Activated naive CD4-positive, alpha-beta T cell treated with anti-CD3 and anti-CD28 coated beads, Interleukin-2, amount 10 ng/mL, durations not matched to agents 7 days and 5 days (primary cell): ENCODE results near the gene CFAP77.

Experiments
- CTCF ChIA-PET: fragments of 350-600 bp; sonication (Branson Sonifier 250); formaldehyde crosslinking; loops from one replicate; lab custom pipeline; 2021; ENCODE audit warnings: antibody characterized with exemption; lab: Charles Lee
- DNase-seq: peaks from one replicate; pipeline ENCODE4 v3.0.0-alpha.2; 2020
- H3K27ac Mint-ChIP-seq: one replicate; pipeline ENCODE4 v1.8.0; 2021; ENCODE audit warnings: mild to moderate bottlenecking, moderate library complexity, mixed read lengths
- H3K27me3 Mint-ChIP-seq: one replicate; pipeline ENCODE4 v1.8.0; 2021; ENCODE audit warnings: mild to moderate bottlenecking, mixed read lengths
- H3K36me3 Mint-ChIP-seq: one replicate; pipeline ENCODE4 v1.8.0; 2021; ENCODE audit warnings: mixed read lengths
- H3K4me1 Mint-ChIP-seq: one replicate; pipeline ENCODE4 v1.8.0; 2021; ENCODE audit warnings: mixed read lengths
- H3K4me3 Mint-ChIP-seq: one replicate; pipeline ENCODE4 v1.8.0; 2021; ENCODE audit warnings: mild to moderate bottlenecking, moderate library complexity, mixed read lengths
- H3K9me3 Mint-ChIP-seq: one replicate; pipeline ENCODE4 v1.8.0; 2021; ENCODE audit warnings: mixed read lengths

Gene CFAP77

GRCh38 chr9:132514011-132514744, 104.2 kb downstream of the CFAP77 start:
- no peak for DNase-seq
- CTCF ChIA-PET, result no interaction called here
- H3K9me3 Mint-ChIP-seq, result no peaks in the 10 kb centered on the region
- peaks cover 45% of the 10 kb centered on the region for H3K27me3 Mint-ChIP-seq
- no peak overlapping the region for H3K27ac Mint-ChIP-seq
- H3K4me1 Mint-ChIP-seq, result no peaks in the 10 kb centered on the region
- H3K4me3 Mint-ChIP-seq, result no peak overlapping the region
- H3K36me3 Mint-ChIP-seq, result no peaks in the 10 kb centered on the region

GRCh38 chr9:132514821-132515220, 104.8 kb downstream of the CFAP77 start:
- no peaks in the 10 kb centered on the region for H3K4me1 Mint-ChIP-seq
- no peaks in the 10 kb centered on the region for H3K36me3 Mint-ChIP-seq
- peaks cover 45% of the 10 kb centered on the region for H3K27me3 Mint-ChIP-seq
- CTCF ChIA-PET, result no interaction called here
- no peak overlapping the region for H3K4me3 Mint-ChIP-seq
- DNase-seq, result no peak
- H3K27ac Mint-ChIP-seq, result no peak overlapping the region
- no peaks in the 10 kb centered on the region for H3K9me3 Mint-ChIP-seq

- peaks cover 45% of the 10 kb centered on the region for H3K27me3 Mint-ChIP-seq
- no peaks in the 10 kb centered on the region for H3K4me1 Mint-ChIP-seq
- no peak overlapping the region for H3K27ac Mint-ChIP-seq
- no peaks in the 10 kb centered on the region for H3K9me3 Mint-ChIP-seq
- H3K36me3 Mint-ChIP-seq, result no peaks in the 10 kb centered on the region
- H3K4me3 Mint-ChIP-seq, result no peak overlapping the region
- DNase-seq, result no peak
- CTCF ChIA-PET, result no interaction called here
Observed at GRCh38 chr9:132516301-132516700, 106.3 kb downstream of the CFAP77 start.

- H3K27me3 Mint-ChIP-seq, result peaks cover 43% of the 10 kb centered on the region
- no peaks in the 10 kb centered on the region for H3K9me3 Mint-ChIP-seq
- H3K4me3 Mint-ChIP-seq, result no peak overlapping the region
- no peaks in the 10 kb centered on the region for H3K4me1 Mint-ChIP-seq
- no peak for DNase-seq
- no peak overlapping the region for H3K27ac Mint-ChIP-seq
- CTCF ChIA-PET, result no interaction called here
- H3K36me3 Mint-ChIP-seq, result no peaks in the 10 kb centered on the region
Observed at GRCh38 chr9:132516911-132517310, 106.9 kb downstream of the CFAP77 start.

DNA sequence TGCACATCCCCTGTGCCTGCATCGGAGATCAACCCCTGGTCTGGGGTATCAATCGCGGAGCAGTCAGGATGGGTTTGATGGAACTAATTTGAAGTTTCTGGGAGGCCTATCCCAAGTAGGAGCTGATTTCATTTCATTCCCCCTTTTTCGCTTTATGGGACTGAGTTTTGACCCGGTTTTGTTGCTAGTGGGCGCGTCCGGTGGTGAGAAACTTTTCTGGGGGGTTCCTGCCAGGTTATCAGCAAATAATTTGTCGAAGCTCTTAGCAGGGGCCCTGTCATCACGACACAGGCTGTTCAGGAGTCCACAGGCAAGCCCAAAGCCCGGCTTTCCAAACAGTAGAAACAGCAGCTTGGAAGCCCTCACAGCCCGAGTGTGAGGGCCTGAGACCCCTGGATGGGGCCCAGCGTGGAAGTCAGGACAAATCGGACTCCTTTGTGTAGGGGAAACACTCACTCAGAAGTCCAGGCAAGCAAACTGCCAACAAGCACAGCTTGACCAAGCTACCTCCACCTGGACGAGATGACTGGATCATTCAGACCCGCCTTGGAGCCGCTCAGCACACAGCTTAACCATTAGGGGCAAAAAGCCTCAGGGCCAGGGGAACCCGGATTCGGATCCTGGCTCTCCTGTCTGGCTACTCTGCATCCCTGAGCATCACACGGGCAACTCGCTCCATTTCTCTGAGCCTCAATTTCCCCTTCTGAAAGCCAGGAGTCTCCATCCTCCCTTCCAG, 108.0 kb downstream of the CFAP77 start:
- no peak for DNase-seq
- no peak overlapping the region for H3K27ac Mint-ChIP-seq
- H3K36me3 Mint-ChIP-seq, result no peaks in the 10 kb centered on the region
- peaks cover 47% of the 10 kb centered on the region for H3K27me3 Mint-ChIP-seq
- H3K9me3 Mint-ChIP-seq, result no peaks in the 10 kb centered on the region
- CTCF ChIA-PET, result interaction anchor here (1.3 kb wide), 1 partner anchor 11 kb away, joined by 3 read pairs; no protein-coding TSS in a partner anchor
- H3K4me1 Mint-ChIP-seq, result no peaks in the 10 kb centered on the region
- no peak overlapping the region for H3K4me3 Mint-ChIP-seq

- Mint-ChIP-seq H3K9me3 (no peaks in the 10 kb centered on the region), H3K4me1 (no peaks in the 10 kb centered on the region), H3K27ac (no peak overlapping the region), H3K27me3 (peaks cover 43% of the 10 kb centered on the region), H3K36me3 (no peaks in the 10 kb centered on the region), H3K4me3 (no peak overlapping the region)
- no peak for DNase-seq
- CTCF ChIA-PET, result interaction anchor here (1.3 kb wide), 1 partner anchor 12 kb away, joined by 3 read pairs; no protein-coding TSS in a partner anchor
Observed at GRCh38 chr9:132518626-132519025, 108.6 kb downstream of the CFAP77 start.

GRCh38 chr9:132519033-132519432, 109.0 kb downstream of the CFAP77 start:
- Mint-ChIP-seq H3K9me3 (no peaks in the 10 kb centered on the region), H3K4me1 (no peaks in the 10 kb centered on the region), H3K36me3 (no peaks in the 10 kb centered on the region), H3K4me3 (no peak overlapping the region), H3K27me3 (peaks cover 39% of the 10 kb centered on the region), H3K27ac (no peak overlapping the region)
- CTCF ChIA-PET, result no interaction called here
- no peak for DNase-seq

DNA sequence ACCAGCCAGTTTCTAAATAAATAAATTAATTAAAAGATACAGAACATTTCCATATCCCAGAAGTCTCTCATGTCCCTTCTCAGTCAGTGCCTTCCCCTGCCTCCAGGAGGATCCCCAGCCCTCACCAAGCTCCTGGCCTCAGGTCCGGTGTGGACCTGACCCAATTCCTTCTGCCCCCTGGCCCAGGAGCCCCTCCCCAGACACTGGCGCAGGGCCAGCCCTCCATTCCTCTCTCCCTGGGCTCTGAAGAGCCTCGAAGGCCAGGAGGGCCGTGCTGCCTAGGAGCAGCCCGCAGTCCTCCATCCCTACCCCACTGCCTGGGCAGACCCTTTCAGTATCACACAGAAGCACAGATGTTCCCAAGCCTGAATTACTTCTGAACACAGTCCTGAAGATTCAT, 110.6 kb downstream of the CFAP77 start:
- Mint-ChIP-seq H3K36me3 (no peaks in the 10 kb centered on the region), H3K4me1 (no peaks in the 10 kb centered on the region), H3K27ac (no peak overlapping the region), H3K4me3 (no peak overlapping the region), H3K9me3 (no peaks in the 10 kb centered on the region), H3K27me3 (peaks cover 33% of the 10 kb centered on the region)
- DNase-seq, result no peak
- CTCF ChIA-PET, result no interaction called here

DNA sequence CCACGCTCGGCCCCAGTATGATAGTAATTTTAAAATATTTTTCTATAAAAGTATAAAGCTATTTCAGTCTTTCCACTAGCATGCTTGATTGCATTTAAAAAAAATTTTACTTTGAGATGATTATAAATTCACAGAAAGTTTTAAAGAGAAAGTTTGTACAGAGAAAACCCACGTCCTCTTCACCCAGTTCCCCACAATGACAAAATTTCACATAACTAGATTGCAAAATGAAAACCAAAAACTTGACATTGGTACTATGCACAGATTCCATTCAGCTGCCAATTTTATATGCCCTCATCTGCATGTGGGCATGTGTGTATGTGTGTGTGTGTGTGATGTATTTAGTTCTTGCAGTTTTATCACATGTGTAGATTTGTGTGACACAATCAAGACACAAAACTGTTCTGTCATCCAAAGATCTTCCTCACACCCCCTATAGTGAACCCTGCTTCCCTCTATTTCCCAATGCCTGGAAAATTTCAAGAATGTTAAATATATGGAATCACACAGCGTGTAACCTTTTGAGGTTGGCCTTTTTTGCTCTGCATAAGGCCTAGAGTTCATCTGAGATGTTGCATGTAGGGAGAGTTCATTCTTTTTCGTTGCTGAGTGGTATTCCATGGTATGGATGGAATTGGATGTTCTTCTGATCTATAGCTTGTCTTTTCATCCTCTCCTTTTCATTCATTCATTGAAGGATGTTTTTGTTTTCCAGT, 115.5 kb downstream of the CFAP77 start:
- no peak overlapping the region for H3K4me3 Mint-ChIP-seq
- no peaks in the 10 kb centered on the region for H3K9me3 Mint-ChIP-seq
- H3K36me3 Mint-ChIP-seq, result no peaks in the 10 kb centered on the region
- H3K27ac Mint-ChIP-seq, result no peak overlapping the region
- no peaks in the 10 kb centered on the region for H3K4me1 Mint-ChIP-seq
- CTCF ChIA-PET, result no interaction called here
- peaks cover 18% of the 10 kb centered on the region for H3K27me3 Mint-ChIP-seq
- no peak for DNase-seq

GRCh38 chr9:132531195-132531594, 121.2 kb downstream of the CFAP77 start:
- CTCF ChIA-PET, result no interaction called here
- Mint-ChIP-seq H3K4me3 (no peak overlapping the region), H3K9me3 (peaks cover 3% of the 10 kb centered on the region), H3K27me3 (peaks cover 29% of the 10 kb centered on the region), H3K27ac (no peak overlapping the region), H3K36me3 (no peaks in the 10 kb centered on the region), H3K4me1 (no peaks in the 10 kb centered on the region)
- DNase-seq, result no peak

DNA sequence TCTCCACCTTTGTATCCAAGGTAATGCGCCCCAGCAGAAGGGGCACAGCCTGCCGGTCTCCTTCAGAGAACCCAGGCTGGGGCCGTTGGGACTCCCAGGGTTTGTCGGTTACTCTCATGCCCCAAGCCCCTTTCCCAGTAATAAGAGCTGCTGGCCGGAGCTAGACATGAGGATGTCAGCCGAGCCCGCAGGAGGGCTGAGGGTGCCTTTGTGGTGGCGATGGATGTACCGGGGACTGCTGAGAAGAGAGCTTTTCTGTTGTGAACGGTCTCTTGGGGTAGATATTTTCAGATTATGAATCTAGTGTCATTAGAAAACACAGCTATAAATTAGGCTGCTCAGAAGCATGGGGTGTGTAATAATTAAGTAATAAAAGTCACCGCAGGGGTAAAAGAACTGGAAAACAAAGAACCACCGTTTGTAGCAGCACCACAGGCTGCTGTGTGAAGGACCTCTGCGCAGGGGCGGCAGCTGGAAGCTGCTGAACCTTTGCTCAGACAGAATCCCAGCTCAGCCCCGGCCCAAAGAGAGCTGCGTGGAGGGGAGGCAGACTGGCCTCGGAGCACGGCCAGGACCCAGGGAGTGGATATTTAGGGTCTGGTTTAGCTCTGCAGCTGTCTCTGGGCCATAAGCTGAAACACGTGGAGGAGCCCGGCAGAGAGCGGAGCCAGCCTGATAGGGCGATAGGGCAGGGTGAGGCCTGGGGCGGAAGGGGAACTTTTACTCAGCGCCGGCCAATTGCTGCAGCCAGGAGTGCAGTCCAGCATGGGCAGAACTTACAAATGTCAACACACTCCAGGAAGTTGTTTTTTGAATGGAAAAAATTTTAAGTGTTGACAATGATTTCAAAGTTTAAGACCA, 121.9 kb downstream of the CFAP77 start:
- Mint-ChIP-seq H3K4me1 (no peaks in the 10 kb centered on the region), H3K9me3 (peaks cover 3% of the 10 kb centered on the region), H3K27ac (no peak overlapping the region), H3K36me3 (no peaks in the 10 kb centered on the region), H3K27me3 (peaks cover 29% of the 10 kb centered on the region), H3K4me3 (no peak overlapping the region)
- CTCF ChIA-PET, result no interaction called here
- no peak for DNase-seq

DNA sequence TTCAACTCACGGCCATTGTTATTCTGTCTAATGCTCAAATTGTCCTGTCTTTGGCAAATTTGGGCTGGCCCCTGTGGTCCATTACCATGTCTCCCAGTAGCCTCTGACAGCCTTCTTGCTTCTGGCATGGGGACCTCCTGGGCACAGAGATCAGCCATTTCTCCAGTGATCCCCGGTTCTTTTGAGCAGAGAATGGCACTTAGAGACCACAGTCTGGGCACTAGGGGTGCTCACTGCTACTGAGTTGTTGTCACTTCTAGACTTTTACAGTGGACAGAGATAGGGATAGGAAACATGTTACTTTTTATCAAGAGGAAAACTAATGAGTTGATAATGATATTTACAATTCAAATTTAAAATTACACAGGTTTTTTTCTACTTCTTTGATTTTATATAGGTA, 124.8 kb downstream of the CFAP77 start:
- no peaks in the 10 kb centered on the region for H3K4me1 Mint-ChIP-seq
- no peaks in the 10 kb centered on the region for H3K36me3 Mint-ChIP-seq
- peaks cover 29% of the 10 kb centered on the region for H3K27me3 Mint-ChIP-seq
- DNase-seq, result no peak
- H3K9me3 Mint-ChIP-seq, result peaks cover 3% of the 10 kb centered on the region
- CTCF ChIA-PET, result interaction anchor here (1.2 kb wide), 1 partner anchor 120 kb away, joined by 3 read pairs; no protein-coding TSS in a partner anchor
- H3K4me3 Mint-ChIP-seq, result no peak overlapping the region
- H3K27ac Mint-ChIP-seq, result no peak overlapping the region

GRCh38 chr9:132536124-132536523, 126.1 kb downstream of the CFAP77 start:
- Mint-ChIP-seq H3K4me1 (no peaks in the 10 kb centered on the region), H3K27me3 (peaks cover 17% of the 10 kb centered on the region), H3K4me3 (no peak overlapping the region), H3K27ac (no peak overlapping the region), H3K9me3 (peaks cover 3% of the 10 kb centered on the region), H3K36me3 (no peaks in the 10 kb centered on the region)
- no peak for DNase-seq
- CTCF ChIA-PET, result interaction anchor here (0.8 to 1.2 kb wide), 2 partner anchors 122 to 617 kb away, joined by 3 read pairs; no protein-coding TSS in a partner anchor
